NCI-H1417 (cell line): ENCODE results near the gene FKBP11.
"Not testable (repeated sequence)": the region's sequence is repeated elsewhere in the genome, so short reads cannot be mapped to it uniquely, and the experiment has no call there.

Source experiments
- DNase-seq, 3 experiments: peaks; one replicate each; lab custom pipeline; 2025; lab: John Stamatoyannopoulos, UW

The FKBP11 gene

DNA sequence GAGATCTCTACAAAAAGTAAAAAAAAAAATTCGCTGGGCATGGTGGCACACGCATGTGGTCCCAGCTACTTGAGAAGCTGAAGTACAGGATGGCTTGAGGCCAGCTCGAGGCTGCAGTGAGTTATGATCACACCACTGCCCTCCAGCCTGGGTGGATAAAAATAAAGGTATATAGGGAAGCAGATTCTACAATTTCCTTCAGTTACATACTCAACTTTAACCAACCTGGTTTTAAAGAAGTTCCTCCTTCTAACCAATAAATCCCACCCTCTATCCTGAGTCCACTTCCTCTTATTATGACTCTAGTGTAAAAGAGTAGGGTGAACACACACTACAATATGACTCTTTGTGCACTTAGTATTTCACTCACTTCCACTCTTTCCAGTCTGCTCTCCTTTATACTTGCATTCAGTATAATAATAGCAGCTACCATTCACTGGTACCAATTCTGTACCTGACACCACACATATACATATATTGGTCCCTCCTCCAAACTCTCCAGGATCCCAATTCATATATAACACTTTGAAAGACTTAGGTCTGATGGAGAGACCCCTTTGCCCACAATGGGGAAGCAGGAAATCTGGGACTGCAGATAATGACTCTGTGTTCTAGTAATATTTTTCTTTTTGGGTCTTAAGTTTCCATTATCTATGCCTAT, 29.7 kb upstream of the FKBP11 start:
- no peak for DNase-seq

DNA sequence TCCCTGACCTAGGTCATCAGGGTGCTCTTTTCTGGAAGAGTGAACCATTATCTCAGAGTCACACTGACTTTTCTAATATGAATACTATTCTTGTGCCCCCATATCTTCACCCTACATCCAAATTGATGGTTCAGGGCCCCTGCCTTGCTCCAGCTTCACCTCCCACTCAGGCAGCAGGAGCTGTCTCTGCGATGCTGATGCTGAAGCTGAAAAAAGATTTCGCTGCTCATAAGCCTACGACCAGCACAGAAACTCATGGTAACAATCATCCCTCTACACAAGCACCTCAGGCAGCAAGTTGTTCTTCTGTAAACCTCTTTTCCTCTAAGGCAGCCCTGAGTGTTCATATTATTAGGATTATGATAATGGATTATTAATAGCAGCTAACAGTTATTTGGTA, 28.8 kb upstream of the FKBP11 start:
- no peak for DNase-seq

DNA sequence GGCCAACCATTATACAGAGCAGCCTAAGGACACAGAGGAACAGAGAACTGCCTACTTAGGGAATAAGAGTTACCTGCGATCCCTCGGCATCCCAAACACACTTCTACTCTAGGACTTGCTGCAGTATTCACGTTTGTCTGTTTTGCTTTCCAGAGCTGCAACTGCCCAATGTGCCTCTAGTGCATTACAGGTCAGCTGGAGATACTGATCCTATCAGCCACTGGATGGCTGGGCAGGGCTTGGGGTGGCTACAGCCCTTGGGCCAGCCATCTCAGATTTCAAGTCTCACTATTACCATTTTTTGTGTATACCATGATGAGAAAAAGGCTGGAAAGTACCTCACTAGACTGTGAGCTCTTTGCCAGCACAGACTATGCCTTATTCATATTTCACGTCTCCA, 27.4 kb upstream of the FKBP11 start:
- DNase-seq: no peak

DNA sequence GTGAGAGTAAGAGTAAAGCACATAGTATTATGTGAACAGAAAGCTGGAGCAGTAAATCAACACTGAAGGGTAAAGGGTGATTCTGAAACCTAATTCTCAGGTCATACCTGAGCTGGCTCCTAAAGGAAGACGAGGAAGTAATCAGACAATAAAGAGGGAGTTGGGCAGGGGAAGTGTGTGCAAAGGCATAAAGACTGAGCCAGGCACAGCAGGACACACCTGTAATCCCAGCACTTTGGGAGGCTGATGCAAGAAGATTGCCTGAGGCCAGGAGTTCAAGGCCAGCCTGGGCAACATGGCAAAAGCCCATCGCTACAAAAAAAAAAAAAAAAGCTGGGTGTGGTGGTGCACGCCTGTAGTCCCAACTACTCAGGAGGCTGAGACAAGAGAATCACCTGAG, 22.4 kb upstream of the FKBP11 start:
- DNase-seq: no peak

DNA sequence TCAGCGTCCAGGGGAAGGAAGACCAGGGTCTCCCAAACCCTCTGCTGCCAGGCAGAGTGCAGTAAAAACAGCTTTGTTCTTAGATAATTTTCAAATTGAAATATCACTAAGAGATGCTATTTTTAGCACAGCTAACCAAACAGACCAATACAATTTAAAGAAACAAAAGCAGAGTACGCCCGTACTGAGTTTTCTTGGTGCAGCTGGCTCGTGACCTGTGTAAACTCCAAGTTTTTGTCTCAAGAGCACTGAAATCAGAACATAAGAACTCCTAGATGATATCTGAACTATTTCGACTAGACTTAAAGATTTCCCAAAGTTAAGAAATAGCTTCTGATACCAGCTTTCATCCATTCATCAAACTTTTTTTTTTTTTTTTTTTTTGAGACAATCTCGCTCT, 21.7 kb upstream of the FKBP11 start:
- no peak for DNase-seq

DNA sequence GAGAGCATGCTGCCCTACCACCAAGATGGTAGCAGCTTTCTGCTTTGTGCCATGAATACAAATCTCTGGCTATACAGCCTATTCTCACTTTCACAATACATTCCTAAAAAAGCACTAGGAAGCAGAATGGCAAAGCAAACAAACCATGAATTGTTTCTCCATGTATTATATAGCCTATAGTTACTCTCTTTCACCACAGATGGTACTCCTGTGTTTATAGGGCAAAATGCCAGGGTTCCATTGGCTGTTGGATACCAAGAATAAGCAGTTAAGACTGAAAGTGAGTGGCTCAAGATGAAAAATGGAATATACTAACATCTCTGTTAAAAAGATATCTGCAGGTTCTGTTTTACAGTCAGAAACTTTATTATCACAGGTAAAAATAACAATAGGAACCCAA, 20.9 kb upstream of the FKBP11 start:
- peak in 1 of 3 experiments; percentile 59 for DNase-seq

DNA sequence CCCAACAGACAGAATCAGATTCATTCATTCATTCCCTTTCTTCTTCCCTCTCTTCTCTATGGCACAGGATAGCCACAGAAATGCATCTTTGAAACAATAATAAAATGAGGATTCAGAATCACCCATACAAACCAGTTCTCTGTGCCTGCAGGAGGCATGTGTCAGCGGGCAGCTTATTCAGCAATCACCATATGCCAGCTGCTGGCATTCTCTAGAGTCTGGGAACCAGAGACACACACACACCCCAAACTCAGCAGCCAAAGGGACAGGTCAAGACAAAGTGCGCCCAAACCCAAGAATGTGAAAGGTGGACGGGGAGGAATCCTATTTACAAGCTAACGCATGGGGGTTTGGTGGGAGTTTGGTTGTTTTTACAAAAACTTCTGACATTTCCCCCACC, 17.9 kb upstream of the FKBP11 start:
- no peak for DNase-seq

DNA sequence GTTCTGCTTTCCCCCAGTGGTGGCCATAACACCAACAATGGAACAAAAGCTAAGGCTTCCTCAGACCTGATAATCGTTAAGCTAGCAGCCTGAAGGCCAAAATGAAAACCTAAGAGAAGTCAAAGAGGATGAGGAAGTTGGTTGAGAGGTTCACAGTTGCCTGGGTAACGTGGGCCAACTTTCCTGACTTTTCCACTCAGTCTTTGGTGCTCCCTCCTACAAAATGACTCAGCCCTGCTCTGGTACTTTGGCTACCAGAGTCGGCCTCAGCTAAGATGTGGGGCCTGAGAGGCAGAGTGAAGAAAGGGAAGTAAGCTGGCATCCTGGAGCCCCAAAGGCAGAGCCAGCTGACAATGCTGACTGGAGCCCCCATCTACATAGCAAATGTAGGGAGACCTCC, 14.9 kb upstream of the FKBP11 start:
- DNase-seq: no peak

DNA sequence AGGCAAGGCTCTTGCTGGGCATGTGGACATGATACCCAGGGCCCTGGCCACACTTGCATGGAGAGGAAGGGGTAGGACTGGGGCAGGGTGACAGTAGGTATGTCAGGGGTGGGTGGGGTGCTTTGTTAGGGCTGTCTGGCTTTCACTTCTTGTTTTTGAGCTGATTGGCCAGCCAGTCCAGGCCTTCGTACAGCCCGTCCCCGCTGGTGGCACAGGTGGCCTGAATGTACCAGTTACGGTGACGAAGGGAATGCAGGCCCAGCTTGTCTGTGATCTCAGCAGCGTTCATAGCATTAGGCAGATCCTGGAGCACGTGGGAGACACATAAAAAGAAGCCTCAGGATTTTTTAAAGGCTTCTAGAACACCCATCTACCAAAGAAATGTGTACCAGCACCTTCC, 13.5 kb upstream of the FKBP11 start:
- no peak for DNase-seq

DNA sequence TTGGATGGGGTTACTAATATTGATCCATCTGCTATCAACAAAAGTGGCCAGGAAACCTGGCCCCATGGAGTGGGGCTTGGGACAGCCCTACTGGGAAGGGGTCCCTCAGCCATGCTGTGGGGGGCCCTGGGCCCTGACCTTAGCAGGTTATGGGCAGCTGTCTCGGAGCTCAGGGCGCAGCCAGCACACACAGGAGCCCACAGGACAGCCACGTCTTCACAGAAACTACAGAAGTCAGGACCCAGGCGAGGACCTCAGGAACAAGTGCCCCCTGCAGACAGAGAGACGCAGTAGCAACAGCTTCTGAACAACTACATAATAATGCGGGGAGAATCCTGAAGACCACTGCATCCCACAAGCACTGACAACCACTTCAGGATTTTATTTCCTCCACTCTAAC, 11.9 kb upstream of the FKBP11 start:
- no peak for DNase-seq

DNA sequence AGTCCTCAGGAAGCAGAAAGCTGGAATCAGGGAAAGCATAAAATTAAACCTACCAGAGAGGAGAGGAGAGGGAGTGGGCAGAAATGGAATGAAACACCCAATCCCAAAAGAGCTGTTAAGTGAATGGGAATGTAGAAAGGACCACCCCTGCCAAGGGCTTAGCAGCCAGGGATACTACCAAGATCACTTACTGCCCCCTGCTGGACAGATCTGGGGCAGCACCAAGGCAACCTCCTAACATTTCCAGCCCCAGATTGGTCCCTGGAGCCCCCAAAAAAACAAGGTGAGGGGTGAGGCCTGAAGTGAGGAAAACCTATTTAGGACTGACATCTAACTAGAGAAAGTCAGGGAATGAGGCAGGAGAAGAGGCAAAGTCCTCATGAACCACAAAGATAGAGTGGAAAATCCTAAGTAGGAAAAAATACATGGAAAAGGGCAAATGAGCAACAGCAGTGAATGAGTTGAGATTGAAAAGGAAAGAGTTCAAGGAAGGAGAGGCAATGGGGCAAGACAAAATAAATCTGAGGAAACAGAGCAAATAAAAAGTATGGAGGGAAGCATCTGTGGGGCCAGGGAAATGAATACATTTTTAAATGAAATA, 11.2 kb upstream of the FKBP11 start:
- DNase-seq: peak; percentile 61 to 76 (median 65)

DNA sequence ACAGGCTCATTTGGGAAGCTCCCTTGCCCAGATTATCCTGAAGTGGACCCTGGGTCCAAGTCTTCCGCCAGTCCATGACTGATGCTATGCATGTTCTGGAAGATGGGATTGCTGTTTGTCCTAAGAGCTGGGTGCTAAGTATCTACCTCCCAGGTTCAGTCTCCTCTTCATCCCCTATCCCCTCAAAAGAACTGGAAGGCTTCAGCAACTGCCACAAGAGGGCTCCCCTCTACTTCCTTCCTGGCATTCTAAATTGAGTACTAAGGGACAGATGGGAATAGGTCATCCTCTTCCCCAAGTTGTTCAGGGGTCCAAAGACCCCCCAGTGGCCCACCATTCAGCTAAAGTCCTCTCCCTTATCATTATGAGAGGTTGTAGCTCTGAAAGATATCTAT, 9.0 kb upstream of the FKBP11 start:
- peak in 2 of 3 experiments; percentile 15 to 33 for DNase-seq

DNA sequence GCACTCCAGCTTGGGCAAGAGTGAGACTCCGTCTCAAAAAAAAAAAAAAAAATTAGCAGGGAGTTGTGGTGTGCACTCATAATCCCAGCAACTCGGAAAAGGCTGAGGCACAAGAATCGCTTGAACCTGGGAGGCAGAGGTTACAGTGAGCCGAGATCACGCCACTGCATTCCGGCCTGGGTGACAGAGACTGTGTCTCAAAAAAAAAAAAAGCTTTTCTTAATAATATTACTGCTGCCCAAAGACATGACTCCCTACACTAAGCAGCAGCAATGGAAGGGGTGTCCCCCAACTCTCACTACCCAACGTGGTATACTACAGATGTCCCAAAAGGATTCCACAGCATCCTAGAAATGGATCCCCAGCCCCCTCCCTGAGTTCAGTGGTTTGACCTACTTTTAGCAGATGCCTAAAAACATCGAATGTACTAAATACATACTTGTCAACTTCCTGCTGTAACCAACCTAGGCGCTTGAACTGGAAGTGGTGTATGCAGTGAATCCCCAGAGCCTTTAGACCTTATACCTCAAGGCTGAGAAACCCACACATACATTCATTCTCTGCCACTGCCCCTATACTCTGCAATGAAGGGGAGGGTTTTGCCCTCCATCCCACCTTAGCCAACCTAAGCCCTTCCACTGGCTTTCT, 8.5 kb upstream of the FKBP11 start:
- DNase-seq: no peak

DNA sequence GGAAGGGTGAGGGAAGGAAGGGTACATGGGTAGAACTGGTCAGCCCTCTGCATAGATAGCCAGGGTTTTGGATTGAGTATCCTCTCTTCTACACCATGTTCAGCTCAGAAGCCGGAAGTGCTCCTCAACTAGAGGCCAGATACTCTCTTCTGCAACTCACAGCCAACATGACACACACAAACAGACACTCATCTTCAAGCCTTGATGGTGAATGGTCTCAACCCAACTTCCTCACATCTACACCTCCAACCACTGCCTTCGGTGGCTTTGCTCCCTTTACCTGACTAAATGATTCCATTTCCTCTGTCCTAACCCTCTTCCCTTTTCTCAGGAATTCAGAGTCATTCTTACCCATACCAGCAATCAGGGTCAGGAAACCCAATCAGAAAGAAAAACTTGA, 7.6 kb upstream of the FKBP11 start:
- no peak for DNase-seq

DNA sequence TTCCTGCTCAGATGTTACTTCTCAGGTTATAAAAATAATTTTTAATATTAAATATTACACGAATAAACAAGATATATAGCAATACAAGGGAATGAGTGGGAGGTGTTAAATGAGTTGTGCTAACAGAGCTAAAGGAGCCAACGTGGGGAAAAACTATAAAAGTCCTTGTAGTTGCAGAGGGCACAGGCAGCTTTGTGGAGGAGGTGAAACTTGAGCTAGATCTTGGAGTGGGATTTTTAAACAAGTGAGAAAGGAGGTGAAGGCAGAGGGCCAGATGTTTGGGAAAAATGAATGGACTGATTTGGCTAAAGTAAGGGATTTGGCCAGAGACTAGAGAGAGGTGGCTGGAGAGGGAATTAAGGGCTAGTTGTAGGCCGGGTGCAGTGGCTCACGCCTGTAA, 5.2 kb upstream of the FKBP11 start:
- no peak for DNase-seq

DNA sequence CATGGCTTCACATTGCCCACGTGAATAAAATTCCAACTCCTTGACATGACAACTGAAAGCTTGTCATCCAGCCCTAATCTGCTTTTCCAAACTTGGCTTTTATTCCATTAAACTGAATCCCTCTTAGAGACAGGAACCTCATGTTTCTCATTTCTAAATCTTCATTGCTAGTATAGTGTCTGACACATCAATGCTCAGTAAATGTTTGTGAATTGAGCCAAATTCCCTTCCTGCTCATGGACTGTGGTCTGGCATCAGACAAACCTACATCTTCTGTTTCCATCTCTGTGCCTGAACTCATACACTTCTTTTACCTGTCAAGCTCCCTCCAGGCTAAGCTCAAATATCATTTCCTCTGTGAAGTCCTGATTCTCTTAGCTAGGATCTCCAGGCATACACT, 4.3 kb upstream of the FKBP11 start:
- DNase-seq: no peak

DNA sequence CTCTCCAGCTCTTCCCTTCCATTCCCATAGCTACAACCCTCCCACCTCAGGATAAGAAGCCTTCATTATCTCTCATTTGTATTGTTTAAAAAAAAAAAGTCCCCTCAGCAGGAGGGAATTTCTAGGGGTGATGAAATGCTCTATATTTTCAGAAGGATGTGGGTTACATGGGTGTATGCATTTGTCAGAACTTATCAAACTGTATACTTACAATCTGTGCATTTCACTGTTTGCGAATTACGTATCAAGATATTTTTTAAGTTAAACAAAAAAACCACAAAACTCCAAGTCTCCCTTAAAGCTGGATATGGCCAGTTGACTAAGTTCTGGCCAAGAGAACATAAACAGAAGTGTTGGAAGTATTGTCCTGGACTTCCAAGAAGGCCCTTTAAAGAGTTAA, 2.0 kb upstream of the FKBP11 start:
- DNase-seq: no peak

DNA sequence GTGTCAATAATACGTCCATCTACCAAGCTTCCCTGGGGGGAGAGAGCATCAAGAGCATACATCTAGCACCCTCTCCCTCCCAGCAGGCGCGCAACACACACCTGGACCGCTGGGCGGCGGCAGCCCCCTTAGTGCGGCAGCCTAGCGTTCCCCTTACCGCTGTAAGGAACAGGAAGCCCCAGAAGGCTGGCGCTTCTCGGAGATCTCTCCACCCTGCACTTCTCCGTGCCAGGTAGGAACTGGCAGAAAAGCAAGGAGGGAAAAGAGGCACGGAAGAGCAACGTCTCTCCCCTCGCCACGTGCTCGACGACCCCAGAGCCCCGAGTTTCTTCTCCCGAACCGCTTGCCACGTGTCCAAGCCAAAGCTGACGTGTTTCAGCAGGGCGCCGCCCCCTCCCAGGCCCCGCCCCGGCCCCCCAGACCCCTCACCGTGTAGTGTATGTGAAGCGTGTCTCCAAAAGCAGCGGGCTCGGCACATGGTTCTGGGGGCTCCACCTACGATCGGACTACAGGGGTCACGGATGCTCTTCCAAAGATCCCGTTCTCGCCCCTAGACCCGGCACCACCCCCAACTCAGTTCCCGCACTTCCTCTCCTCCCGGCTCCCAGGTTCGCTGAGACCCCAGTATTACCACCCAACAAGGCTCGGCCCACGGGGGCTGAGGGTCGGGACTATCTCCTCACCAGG, 532 bp downstream of the FKBP11 start:
- peak in 1 of 3 experiments; percentile 58 for DNase-seq

DNA sequence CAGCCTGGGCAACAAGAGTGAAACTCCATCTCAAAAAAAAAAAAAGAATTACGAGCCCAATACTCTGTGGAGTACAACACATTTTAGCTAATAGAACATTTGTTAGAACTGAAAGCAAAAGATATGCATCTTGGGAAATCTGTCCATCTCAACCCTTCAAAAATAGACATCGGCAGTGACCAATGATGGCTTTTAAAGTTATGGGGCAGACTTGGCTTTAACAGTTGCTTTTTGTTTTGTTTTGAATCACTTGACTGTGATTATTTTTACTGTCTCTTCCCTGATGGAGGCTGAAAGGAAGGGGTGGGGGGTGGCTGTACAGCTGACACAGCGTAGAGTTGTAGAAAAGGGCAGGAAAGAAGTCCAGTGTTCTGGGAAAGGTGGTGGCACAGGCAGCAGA, 2.2 kb downstream of the FKBP11 start:
- no peak for DNase-seq

DNA sequence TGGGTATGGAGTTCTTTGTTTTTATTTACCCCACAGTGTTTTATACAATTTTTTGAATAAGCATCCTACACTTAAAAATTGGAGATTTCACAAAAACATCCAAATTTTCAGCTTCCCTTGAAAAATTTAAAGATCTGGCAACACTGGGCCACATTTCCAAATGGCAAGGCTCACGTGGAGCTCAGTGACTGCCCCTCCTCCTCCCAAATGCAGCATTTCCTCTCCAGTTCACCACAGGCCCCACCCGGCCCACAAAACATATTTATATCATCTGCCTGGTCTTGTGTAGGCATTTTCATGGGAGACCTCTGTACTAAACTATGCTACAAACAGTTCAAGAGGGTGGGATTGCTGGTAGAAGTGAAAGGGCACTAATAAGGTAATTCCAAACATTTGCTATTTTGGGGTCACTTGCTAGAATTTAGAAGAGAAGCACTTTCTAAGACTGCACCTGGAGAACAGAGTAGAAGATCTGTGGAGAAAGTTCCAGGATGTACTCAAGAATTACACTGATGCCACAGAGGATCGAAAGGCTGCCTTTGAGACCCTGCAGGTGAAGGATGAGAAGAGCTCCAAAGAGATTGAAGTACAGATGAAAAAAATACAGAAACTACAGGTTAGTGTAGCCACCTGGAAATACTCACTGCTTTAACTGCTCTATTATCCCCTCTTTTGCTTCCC, 7.3 kb downstream of the FKBP11 start:
- no peak for DNase-seq

DNA sequence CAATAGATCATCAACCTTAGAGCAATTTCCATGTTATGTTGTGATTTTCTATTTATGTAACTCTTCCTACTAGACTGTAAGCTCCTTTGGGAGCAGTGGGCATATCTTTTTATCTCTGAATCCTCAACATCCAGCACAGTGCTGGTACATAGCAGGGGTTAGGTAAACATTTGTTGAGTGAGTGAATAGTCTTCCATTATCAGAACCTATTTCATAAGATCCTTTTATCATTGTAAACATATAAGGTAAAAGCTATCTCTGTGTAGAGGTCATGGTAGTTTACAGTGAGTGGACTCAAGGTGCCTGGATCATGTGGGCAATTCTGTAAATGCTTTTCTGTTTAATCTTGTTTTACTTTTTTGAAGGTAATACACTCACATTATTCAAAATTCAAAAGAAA, 15.1 kb downstream of the FKBP11 start:
- DNase-seq: no peak

DNA sequence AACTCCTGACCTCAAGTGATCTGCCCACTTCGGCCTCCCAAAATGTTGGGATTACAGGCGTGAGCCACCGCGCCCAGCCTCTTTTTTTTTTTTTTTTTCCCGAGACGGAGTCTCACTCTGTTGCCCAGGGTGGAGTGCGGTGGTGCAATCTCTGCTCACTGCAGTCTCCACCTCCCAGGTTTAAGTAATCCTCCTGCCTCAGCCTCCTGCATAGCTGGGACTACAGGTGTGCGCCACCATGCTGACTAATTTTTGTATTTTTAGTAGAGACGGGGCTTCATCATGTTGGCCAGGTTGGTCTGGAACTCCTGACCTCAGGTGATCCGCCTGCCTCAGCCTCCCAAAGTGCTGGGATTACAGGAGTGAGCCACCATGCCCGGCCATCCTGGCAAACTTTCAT, 15.6 kb downstream of the FKBP11 start:
- not testable (repeated sequence) for DNase-seq

DNA sequence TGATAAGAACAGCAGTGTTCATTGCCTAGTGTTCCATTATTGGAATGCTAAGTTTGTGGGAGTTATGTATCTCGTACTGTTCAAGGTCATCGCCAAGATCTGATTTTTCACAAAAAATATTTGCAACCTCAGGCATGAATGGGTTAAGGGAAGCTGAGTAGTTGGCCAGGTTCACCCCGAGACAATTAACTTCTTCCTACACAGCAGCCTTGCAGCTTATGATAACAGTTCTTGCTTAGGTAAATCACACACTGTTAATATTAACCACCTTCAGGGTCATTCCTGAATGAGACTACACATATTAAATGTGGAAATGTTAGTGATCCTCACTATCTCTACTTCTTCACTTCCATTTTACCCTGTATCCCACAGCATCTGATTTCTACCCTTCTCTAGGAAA, 18.0 kb downstream of the FKBP11 start:
- DNase-seq: no peak
